GM19468 (cell line): ENCODE measurements around the gene LCN12.
A peak's percentile ranks its signal among the peaks of the same experiment; 100 is the strongest.

Experiments
- ATAC-seq: cut with Tn5 transposase; IDR thresholded peaks from one replicate; pipeline ENCODE4 v1.9.1; 2021; ENCODE audit warnings: mild to moderate bottlenecking, moderate library complexity, moderate number of reproducible peaks; ENCODE audit not compliant: unreplicated experiment; ENCODE audit errors: extremely low read depth

The LCN12 gene

DNA sequence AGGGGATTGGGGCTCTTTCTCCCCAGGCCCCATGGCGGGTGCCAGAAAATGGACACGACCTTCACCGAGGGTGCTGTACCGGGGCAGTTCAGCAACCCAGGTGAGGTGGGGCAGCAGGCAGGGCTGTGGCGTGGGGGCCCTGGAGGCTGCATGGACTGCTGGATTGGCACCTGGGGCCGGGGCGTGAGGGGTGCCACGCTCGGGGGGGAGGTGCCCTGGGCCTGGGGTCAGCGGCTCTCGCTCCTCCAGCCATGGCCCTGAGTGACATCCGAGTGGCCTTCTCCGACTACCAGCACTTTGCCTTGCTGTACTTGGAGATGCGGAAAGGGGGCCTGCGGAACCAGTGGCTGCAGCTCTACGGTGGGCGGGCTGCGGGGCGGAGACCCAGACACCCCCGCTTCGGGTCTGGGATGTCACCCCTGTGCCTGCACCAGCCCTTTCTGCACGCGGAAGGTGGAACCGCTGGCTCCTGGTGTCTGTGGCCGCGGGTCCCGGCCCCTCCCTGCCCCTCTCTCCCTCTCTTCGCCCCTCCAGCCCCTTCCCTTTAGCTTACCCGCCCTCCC lies 32.5 kb downstream of the LCN12 start:
- no peak for ATAC-seq

DNA sequence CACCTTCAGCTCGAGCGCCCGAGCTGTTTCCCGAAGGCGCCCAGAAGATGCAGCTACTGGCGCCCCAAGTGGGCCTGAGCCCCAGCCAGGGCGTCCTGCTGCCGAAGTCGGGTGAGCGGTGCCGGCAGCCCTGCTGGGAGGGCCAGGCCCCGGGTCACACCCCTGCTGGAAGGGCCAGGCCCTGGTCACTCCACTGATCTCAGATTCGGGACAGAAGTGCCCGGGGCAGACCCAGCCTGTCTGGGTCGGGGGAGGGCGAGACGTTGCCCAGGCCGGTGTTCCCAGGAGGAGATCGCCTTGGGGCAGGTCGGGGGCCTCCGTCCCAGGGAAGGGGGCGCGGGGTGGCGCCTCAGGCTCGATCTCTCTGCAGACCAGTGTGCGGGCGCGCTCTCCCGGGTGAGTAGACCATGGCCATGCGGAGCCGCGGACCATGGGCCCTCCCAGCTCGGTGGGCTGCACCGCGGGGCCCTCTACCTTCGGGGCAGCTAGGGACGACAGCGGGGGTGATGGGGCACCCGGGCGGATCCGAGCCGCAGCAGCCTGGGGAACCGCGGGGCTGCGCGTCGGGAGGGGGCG lies 33.0 kb downstream of the LCN12 start:
- no peak for ATAC-seq

DNA sequence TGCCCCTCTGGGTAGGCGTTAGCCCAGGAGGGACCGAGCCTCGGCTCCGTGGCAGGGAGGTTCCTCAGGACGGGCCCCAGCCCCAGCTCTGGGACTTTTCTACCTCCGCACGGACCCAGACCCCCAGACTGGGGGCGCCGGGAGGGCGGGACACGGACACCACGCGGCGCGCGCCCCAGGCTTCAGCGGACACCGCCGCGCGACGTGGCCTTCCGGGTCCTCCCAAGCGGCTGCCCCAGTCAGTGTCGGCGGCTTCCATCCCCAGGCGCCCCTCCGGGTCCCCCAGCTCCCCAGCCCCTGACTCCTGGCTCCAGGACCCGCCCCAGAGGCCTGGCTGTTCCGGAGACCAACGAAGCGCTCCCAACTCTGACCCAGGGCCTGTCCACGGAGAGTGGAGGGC lies 33.8 kb downstream of the LCN12 start:
- ATAC-seq, result no peak

DNA sequence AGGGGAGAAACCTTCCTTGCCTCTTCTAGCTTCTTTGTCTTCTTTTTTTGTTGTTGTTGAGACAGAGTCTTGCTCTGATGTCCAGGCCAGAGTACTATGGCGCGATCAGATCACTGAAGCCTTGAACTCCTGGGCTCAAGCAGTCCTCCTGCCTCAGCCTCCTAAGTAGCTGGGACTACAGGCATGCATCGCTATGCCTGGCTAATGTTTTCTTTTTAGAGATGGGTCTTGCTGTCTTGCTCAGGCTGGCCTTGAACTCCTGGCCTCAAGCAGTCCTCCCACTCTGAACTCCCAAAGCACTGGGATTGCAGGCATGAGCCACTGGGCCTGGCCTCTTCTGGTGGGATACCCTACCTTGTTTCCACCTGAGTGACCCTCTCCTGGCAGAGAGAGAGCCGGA lies 36.8 kb downstream of the LCN12 start:
- no peak for ATAC-seq

DNA sequence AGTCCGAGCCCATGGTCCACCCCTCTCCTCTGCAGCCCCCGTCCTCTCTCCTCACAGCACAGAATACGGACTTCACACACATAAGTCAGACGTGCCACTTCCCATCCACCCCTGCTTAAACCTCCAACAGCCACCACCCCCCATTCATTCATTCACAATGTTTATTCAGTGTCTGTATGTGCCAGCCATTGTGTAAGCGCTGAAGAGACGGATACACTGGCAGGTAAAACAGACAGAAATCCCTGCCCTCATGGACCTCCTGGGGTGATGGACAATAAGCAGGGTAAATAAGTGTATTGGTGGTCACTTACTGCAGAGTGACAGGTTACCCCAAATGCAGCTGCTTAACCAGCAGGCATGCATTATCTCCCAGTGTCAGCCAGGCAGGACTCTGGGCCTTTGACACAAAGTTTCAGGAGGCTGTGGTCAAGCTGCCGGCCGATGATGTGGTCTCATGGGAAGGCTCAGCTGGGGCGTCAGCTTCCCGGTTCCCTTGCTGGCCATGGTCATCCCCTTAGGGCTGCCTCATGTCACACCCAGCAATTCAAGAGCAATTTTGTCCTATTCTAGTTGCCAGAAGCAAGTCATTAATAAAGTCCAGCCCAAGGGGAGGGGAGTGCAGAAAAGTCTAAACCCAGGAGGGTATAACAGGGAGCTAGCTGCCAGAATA lies 38.3 kb downstream of the LCN12 start:
- no peak for ATAC-seq

DNA sequence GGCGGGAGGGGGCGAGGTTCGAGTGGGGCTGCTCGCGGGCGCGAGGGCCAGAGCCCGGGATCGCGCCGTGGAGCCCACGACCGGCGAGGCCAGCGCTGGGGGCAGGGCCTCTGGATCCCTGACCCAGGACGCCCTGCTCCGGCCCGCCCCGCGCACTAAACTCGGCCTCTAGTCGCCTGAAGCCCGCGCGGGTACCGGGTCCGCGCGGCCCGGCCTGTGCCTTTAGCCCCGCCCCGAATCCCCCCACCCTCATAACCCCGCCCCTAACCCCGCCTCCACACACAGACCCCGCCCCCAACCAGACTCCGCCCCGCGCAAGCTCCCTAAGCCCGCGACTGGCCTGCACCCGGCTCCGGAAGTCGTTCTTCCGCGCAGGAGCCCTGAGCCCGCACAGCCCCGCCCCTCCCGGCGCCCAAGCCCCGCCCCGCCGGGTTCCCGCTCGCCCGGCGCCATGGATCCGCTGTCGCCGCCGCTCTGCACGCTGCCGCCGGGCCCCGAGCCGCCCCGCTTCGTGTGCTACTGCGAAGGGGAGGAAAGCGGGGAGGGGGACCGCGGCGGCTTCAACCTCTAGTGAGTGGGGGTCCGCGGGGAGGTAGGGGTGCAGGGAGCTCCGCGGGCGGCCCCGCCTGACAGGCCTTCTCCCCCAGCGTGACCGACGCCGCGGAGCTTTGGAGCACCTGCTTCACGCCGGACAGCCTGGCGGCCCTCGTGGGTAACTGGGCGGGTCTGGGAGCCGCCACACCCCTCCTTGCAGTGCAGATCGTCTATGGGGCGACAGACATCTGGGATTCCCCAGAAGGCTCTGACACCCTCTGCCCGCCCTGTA lies 40.1 kb downstream of the LCN12 start, which contains the start of gene PAXX:
Gene PAXX (plus strand): TSS at position 430 of the 826 bp plus-strand sequence. CDS start 22 bp downstream, at position 452.
- peak; percentile 63 for ATAC-seq

DNA sequence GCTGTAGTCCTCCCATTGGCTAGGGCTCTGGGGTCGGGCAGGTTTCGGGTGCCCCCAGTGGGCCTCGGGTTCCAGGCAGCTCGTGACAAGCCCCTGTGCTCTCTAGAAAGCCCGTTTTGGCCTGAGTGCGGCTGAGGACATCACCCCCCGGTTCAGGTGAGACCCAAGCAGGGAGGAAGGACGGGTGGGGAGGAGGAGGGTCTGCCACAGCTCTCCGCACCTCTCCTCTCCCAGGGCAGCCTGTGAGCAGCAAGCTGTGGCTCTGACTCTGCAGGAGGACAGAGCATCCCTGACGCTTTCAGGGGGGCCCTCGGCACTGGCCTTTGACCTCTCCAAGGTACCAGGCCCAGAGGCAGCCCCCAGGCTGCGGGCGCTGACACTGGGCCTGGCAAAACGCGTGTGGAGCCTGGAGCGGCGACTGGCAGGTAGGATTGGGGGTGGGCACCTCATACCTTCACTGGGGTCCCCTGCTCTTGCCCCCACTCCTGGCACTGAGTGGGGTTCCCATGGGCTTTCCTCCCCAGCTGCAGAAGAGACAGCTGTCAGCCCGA lies 40.8 kb downstream of the LCN12 start:
- no peak for ATAC-seq

DNA sequence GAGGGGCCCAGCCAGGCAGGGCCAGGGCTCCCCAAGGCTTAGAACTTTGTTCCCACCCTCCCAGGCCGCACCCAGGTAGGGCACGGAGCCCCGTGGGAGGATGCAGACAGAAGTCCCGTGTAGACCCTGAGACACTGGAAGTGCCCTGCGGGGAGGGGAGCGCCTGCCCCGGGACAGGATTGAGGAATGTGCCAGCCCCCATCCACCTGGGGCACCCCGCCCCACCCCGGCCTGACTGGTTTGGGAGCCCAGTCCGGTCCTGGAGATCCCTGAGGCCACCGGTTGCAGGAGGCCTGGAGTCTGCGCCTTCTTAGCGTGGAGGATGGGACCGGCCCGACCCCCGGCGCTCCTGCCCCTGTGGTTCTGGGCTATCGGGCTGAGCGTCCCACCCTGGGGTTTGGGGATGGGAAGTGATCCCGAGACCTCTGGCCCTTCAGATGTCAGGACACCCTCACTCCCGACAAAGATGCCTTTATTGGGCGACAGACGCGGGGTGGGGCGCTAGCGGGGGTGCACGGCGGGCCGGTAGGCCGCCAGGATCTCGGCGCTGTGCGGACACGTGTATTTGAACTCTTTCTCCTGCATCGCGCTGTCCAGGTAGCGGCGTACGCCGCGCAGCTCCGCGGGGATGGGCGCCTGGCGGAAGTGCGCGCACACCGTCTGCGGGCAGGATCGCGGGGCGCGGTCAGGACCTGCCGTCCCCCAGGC lies 42.3 kb downstream of the LCN12 start:
- no peak for ATAC-seq

DNA sequence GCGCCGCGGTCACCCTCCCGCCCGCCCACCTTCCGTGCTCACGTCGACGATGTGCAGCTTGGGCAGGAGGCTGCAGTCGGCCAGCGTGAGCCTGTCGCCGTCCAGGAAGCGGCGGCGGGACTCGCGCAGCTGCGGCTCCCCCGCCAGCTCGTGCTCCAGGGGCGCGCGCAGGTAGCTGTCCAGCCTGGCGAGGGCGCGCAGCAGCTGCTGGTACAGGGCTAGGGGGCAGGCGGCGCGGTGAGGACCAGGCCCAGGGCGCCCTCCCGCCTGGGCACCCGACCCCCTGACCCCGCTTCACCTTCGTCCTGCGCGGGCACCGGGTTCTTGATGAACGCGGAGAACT lies 42.8 kb downstream of the LCN12 start:
- ATAC-seq, result no peak

DNA sequence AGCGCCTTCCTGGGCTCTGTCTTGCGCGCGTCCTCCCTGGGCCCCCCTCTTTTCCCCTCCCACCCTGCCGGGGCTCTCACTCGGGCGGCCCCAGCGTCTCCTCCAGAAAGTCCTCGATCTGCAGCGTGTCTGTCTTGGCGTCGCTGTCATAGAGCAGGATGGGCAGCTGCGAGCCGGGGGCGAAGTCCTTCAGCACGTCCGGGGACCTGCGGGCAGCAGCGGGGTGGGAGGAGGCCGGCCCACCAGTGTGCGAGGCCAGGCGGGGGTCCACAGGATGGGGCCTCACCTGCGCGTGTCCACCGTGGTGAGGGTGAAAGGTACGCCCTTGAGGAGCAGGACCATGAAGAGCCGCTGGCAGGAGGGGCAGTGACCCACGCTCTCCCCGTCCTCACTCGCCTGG lies 43.3 kb downstream of the LCN12 start:
- ATAC-seq, result no peak

DNA sequence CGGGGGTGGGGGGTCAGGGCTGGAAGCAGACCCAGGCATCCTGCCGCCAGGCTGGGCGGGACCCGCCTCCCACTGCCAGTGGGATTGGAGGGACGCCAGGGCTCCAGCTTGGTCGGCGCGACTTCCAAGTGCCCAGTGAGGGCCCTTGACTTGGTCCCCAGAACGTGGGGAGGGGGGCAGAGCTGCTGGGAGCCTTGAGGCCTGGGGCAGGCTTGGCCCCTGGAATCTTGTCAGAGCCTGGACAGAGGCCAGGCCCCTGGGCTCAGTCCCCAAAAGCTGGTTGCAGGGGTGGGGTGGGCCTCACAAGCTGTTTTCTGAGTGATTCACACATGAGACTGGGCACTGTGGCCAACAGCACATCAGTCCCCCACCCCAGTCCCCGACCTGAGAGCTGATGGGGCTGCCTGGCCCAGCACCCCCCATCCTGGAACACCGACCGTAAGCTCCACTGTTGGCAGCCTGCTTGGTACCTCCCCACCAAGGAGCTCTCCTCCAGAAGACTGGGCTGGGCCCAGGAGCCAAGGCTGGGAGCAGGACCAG lies 43.8 kb downstream of the LCN12 start:
- no peak for ATAC-seq

DNA sequence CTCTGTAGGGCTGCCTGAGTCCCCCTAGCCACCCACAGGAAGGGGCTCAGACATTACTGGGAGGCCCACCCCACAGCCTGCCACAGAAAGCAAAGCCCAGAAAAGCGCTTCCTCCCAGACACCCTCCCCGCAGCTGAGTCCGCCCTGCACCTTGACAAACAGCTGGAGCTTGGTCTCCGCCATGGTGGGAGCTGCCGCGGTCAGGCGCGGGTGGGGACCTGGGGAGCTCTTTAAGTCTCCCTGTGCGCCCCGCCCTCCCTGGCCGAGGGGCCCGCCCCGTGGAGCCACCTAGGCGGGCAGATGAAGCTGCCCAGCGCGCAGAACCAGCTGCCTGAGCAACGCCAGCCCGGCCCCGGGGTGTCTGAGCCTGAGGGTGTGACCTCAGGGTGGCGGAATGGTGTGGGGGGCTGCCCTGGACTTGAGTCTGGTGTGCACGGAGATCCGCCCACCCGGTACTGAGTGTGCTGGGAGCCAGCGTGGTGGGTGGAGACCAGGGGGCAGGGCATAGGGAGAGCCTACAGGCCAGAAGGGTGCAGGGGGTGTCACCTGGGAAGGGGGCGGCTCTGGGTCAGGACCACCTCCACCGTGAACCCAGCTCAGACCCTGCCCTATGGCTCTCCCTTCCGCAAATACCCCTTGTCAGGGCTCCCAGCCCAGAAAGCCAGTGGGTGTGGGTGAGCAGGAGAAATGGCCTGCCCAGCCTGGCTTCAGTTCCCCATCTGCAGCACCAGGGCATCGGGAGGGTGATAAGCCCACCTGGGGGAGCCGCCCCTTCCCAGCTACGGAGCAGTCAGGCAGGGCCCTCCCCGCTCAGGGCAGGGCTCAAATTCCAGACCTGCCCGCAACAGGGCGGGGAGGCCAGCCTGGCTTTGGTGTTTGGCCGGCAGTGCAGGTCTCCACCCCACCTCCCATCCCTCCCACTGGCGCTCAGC lies 44.6 kb downstream of the LCN12 start, which contains the start of gene CLIC3:
Gene CLIC3 (minus strand): TSS at position 208 of the 932 bp plus-strand sequence. CDS start 25 bp downstream, at position 183.
- no peak for ATAC-seq

DNA sequence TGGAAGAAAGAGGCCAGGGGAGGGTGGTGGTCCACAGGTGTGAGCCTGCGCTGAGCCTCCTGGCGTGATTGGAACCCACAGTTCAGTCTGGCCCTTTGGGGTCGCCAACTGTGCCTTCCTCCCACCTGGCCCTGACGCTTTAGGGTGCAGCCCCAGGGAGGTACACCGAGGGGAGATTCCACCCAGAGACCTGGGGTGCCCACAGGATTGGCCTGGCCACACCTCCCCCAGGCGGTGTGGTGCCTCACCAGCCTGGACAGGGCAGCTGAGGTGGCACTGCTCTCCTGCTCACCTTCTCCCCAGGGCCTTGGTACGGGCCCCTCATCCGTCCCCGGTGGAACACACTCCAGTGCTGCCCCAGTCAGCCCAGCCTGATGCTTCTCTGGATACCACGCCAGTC lies 45.3 kb downstream of the LCN12 start:
- no peak for ATAC-seq

DNA sequence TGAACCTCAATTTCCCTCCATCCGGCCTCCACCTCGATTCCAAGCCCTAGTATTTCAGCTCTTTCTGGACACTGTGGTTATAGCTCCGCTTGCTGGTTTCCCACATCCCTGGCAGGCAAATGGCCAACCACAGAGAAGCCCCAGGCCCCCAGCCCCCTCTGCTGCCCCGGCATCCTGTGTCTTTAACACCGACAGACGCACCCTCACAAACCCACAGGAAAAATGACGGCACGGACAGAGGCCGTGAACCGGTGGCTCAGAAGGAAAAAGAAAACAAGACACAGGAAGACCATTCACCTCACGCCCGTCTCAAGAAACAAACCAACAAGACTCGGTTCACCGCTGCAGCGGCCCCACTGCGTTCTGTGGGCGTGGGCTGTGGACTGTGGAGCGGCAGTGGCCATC lies 45.8 kb downstream of the LCN12 start:
- ATAC-seq, result no peak

DNA sequence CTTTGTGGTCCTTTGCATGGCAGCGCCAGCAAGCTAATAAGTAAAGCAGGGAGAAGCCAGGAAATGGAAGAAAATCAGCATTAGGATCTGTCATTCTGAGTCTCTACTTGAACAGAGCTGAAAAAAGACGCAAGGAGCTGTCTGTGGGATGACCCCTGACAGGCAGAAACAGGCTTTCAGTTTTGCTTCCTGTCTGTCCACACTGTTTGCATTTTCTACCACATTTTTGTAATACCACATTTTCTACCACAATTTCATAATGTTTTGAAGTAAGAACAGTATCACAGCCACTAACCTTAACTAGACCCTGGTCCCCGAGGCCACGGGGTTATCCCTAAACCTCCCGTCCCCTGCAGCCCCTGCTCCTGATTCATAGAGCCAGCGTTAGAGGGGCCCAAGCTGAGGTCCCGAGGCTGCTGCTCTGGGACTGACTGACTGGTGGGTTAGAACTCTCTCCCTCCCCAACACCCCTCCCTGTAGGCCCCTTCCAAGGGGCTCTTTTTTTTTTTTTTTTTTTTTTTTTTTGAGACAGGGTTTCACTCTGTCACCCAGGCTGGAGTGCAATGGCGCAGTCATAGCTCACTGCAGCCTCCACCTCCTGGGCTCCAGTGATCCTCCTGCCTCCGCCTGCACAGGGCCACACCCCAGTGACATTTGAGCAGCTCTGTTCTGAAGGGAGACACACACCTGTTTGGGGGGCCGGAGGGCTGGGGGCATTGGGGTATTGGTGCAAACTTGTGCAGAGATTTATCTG lies 48.3 kb downstream of the LCN12 start:
- peak; percentile 45 for ATAC-seq

DNA sequence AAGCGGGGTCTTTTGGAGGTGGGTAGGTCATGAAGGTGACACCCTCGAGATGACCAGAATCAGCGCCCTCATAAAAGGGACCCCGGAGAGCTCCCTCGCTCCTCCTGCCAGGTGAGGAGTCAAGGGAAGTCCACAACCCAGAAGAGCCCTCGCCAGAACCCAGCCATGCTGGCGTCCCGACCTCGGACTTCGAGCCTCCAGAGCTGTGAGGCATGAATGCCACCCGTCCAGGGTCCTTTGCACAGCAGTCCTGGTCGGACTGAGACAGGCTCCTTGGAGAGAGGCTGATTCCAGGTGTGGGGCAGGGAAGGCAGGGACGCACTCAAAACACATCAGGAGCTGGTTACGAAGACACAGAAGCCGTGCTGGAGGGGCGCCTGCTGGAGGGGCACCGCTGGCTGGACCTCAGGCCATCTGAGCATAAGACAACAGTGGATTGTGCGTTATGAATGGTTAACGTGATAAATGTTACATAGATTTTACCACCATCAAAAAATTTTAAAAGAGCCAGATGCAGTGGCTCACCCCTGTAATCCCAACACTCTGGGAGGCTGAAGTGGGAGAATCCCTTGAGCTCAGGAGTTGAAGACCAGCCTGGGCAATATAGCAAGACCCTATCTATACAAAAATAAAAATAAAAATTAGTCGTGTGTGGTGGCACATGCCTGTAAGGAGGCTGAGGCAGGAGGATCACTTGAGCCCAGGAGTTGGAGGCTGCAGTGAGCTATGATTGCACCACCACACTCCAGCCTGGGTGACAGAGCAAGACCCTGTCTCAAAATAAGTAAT lies 50.0 kb downstream of the LCN12 start:
- ATAC-seq, result no peak

DNA sequence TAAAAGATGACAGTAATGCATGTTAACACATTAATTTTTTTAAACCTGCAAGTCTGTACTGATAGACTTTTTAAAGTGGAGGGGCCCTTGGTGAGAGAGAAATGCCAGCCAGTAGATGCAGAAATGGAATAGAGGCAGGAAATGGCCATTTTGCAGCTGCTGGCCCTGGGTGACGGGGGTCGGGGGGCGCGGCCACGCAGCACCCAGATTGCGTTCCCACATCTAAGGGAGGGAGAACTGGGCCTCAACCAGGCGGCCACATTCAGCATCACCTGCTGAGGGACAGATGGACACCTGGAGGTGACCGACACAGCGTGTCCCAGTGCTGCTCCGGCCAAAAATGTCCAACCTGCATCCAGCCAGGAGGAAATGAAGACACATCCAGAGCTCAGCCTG lies 50.6 kb downstream of the LCN12 start:
- no peak for ATAC-seq
